Prostate gland (tissue), 2 donors: ENCODE measurements around the gene TFEB. TPM values are rescaled to one million over a fixed set of nuclear protein-coding genes. Genes with fewer than 3 reads are reported as not detected.

Experiments used
- DNase-seq: peaks from one replicate; pipeline ENCODE4 v3.0.0-alpha.2; 2019; ENCODE audit warnings: low spot score
- H3K27ac ChIP-seq, 2 donors: fragments of 200-600 bp; sonication (generic); 2 replicates each; pipeline ENCODE4 v1.5.1; 2017 to 2019
- H3K27me3 ChIP-seq: fragments of 200-600 bp; sonication (generic); replicated peaks from 2 replicates; pipeline ENCODE4 v1.5.1; 2019; ENCODE audit not compliant: insufficient read depth
- H3K36me3 ChIP-seq, 2 donors: fragments of 200-600 bp; sonication (generic); 1 replicate in 1 of 2; 2 replicates in 1 of 2; pipeline versions ENCODE4 v1.5.1 to v1.8.1; 2017 to 2019
- H3K4me1 ChIP-seq: fragments of 200-600 bp; sonication (generic); replicated peaks from 2 replicates; pipeline ENCODE4 v1.5.1; 2019
- H3K4me3 ChIP-seq, 2 donors: fragments of 200-600 bp; sonication (generic); 2 replicates each; pipeline ENCODE4 v1.5.1; 2017 to 2019
- H3K9me3 ChIP-seq: fragments of 200-600 bp; sonication (generic); 2 replicates; pipeline ENCODE4 v1.5.1; 2017
- CTCF ChIP-seq, 4 experiments: fragments of 200-600 bp in 2 of 4; fragments of 450-650 bp in 2 of 4; sonication (generic) in 2 of 4; IDR thresholded peaks; 1 replicate in 3 of 4; 2 replicates in 1 of 4; pipeline ENCODE4 v1.5.1; 2016 to 2019; ENCODE audit warnings: antibody characterized with exemption in 4 of 4, mild to moderate bottlenecking in 2 of 4, moderate library complexity in 2 of 4
- POLR2A ChIP-seq: fragments of 450-650 bp; IDR thresholded peaks from one replicate; pipeline ENCODE4 v1.6.1; 2016; ENCODE audit warnings: antibody characterized with exemption, mild to moderate bottlenecking
- POLR2AphosphoS5 ChIP-seq: sonication (generic); formaldehyde crosslinking; IDR thresholded peaks from one replicate; pipeline ENCODE4 v1.6.1; 2017; ENCODE audit warnings: antibody characterized with exemption
- WGBS: methylation state at CpG from one replicate; pipeline ENCODE4 v1.1.5; 2018; 5-methylcytosine and 5-hydroxymethylcytosine counted together
- intact Hi-C: fragments of 100-400 bp; cut with DNase I; formaldehyde crosslinking; loops from one replicate; pipeline ENCODE4 v1.14.2; 2022
- total RNA-seq, 2 donors: library from RNA; depleted of rRNA; stranded (reverse); fragments of >200 nt; gene quantifications; one replicate each; pipeline ENCODE4 v1.1.0, GENCODE V29; 2016

Gene TFEB
- total RNA-seq, 2 donors from 2014 or later: 28.4 to 31.2 TPM

- H3K27me3 ChIP-seq: no peaks in the 10 kb centered on the region
- TF ChIP-seq POLR2A: no peak
- no peak for TF ChIP-seq CTCF (IDR thresholded peaks at IDR 0.05)
- TF ChIP-seq POLR2AphosphoS5: no peak
- H3K36me3 ChIP-seq: no peaks in the 10 kb centered on the region
- H3K9me3 ChIP-seq: no peaks in the 10 kb centered on the region
- DNase-seq: no peak
- 89% methylated on average over 20 of the region's 20 CpGs for WGBS
- H3K4me3 ChIP-seq: no peak overlapping the region
- no peak overlapping the region for H3K27ac ChIP-seq
- intact Hi-C loops: no loop called here
- peaks cover 9% of the 10 kb centered on the region for H3K4me1 ChIP-seq
Observed at GRCh38 chr6:41700463-41701347, 34.7 kb downstream of the TFEB start.

- H3K36me3 ChIP-seq: no peaks in the 10 kb centered on the region
- TF ChIP-seq POLR2A (no peak), POLR2AphosphoS5 (no peak), CTCF (IDR thresholded peaks at IDR 0.05) (no peak)
Observed at GRCh38 chr6:41699063-41699462, 36.3 kb downstream of the TFEB start.

DNA sequence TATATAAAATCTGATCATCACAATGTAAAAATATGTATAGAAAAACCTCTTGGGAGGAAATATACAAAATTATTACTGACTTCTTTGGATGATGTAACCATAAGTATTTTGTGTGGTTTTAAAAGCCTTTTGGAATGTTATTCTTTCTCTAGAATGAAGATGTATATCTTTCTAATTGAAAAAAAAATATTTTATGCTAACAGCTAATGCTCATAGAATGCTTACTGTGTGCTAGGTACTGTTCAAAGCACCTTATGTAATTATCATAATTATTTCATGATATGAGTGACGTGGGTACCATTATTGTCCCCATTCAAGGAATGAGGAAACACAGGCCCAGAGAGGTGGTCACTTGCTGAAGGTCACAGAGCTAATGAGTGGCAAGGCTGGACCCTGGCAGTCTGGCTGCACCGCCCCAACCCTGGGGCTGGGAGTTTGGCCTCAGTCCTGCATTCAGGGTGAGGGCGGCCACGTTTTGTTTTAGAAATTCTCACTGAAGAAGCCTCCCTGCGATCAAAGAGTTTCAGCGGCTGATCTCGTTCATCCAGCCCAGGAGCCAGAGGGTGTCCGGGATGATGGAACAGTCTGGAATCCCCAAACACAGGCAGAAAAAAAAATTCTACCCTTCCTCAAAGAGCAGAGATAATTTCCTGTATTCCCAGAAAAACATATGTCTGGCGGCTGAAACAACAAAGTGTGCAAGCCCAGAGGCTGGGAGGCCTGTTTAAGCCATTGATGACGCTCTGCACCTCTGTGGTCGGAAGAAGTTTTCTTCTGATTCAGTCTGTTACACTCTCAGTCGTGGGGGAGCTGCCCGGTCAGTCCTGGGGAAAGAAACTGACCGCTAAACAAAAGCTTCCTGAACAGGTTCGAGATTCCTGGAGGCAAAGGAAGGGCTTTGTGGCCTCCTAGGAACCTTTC lies 37.3 kb downstream of the TFEB start:
- intact Hi-C loops: no loop called here
- TF ChIP-seq POLR2AphosphoS5 (no peak), POLR2A (no peak), CTCF (IDR thresholded peaks at IDR 0.05) (no peak)
- H3K4me1 ChIP-seq: peaks cover 2% of the 10 kb centered on the region
- H3K36me3 ChIP-seq: no peaks in the 10 kb centered on the region
- no peak for DNase-seq
- H3K27me3 ChIP-seq: no peaks in the 10 kb centered on the region
- H3K9me3 ChIP-seq: no peaks in the 10 kb centered on the region
- H3K4me3 ChIP-seq: no peak overlapping the region
- H3K27ac ChIP-seq: no peak overlapping the region
- WGBS: 67% methylated on average over 15 of the region's 15 CpGs

More at GRCh38 chr6:41699063-41699462, 36.3 kb downstream of the TFEB start:
- no peaks in the 10 kb centered on the region for H3K27me3 ChIP-seq
- 77% methylated on average over 2 of the region's 2 CpGs for WGBS
- H3K9me3 ChIP-seq: no peaks in the 10 kb centered on the region
- no peak overlapping the region for H3K27ac ChIP-seq
- no peak for DNase-seq
- intact Hi-C loops: no loop called here
- H3K4me3 ChIP-seq: no peak overlapping the region
- no peaks in the 10 kb centered on the region for H3K4me1 ChIP-seq

DNA sequence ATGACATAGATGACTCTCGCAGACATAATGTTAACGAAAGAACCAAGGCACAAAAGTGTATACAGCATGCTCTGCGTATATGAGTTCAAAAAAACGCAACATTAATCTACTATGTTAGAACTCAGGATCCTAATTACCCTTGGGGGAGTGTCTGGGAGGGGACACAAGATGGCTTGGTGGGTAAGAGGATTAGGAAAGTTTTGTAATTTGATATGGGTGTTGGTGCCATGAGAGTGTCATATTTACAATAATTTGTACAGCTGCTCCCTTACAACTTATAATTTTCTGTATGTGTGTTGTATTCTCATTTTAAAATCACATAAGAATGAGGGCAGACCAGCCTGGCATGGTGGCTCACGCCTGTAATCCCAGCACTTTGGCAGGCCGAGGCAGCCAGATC lies 38.6 kb downstream of the TFEB start:
- H3K36me3 ChIP-seq: no peaks in the 10 kb centered on the region
- no peaks in the 10 kb centered on the region for H3K9me3 ChIP-seq
- DNase-seq: no peak
- intact Hi-C loops: no loop called here
- TF ChIP-seq POLR2AphosphoS5: no peak
- TF ChIP-seq POLR2A: no peak
- TF ChIP-seq CTCF (IDR thresholded peaks at IDR 0.05): no peak
- WGBS: 89% methylated on average over 6 of the region's 6 CpGs
- peaks cover 2% of the 10 kb centered on the region for H3K4me1 ChIP-seq
- no peak overlapping the region for H3K27ac ChIP-seq
- H3K27me3 ChIP-seq: no peaks in the 10 kb centered on the region
- no peak overlapping the region for H3K4me3 ChIP-seq
